Endometrial microvascular endothelial cells (primary cell): ENCODE results near the gene FAM200A. TPM values are rescaled to one million over a fixed set of nuclear protein-coding genes. Genes with fewer than 3 reads are reported as not detected.
"Not testable (repeated sequence)": the region's sequence is repeated elsewhere in the genome, so short reads cannot be mapped to it uniquely, and the experiment has no call there.

ENCODE experiments used
- in situ Hi-C: cut with HindIII; loops from 2 replicates; pipeline ENCODE4 v1.10.0; 2017; ENCODE audit warnings: low sequenced_read_pairs, low pct_unique_long_range_greater_than_20kb; ENCODE audit errors: inconsistent ontology term
- total RNA-seq: library from RNA; depleted of rRNA; stranded (reverse); fragments of >200 nt; gene quantifications from one replicate; pipeline ENCODE4 v1.2.3, GENCODE V29; 2015; ENCODE audit errors: inconsistent ontology term

The FAM200A gene
- 3.9 TPM for total RNA-seq

DNA sequence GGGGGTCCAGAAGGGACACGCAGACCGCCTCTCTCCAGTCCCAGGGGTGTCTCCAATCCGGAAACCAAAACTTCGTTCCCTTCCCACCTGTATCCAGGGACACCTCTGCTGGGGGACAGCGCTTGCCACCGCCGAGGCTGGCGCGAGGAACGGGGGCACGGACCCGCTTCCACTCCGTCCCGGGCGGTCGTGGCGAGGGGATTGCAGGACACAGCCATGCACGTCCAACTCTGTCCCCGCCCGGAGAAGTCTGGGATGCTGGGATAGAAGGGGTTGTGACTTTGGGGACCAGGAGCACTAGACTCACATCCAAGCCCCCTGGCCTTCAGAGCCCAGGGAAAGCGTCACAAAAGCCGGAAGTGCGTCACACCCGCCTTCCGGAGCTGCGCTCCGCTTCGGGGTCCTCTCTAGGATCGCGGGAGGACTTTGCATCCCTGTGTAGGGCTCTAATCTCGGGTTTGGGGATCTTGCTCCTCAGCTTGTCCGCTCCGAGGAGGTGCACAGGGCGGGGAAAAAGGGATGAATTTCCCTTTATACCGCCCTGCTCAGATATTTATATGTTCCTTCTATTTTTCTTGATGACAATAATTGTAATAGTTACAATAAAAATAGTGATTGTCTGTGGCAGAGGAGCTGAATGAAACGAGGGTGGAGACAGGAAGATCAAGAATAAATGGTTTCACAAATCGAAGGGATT, at the start of gene FAM200A:
Gene FAM200A (minus strand): TSS at position 348 of the 697 bp plus-strand sequence. CDS start 3,707 bp downstream, outside the sequence.
- in situ Hi-C loops, result no loop called here

DNA sequence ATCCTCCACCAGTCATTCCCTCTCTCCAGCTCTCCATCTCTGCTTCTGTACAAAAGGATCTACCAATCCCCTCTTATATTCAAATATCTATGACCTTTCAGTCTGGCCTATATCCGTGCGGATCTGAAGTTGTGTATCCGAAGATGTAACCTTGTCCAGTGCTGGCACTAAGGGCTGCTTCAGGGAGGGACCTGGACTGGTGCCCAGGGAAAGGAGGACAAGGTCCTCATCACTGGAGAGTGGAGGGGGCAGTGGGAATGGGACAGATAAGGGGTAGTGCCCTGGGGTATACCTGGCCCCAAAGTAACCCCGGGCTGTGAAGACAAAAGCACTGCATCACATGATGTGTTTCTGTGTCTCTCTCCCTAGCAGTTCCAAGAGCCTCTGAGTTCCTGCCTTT, 47.9 kb upstream of the FAM200A start:
- in situ Hi-C loops, result no loop called here

DNA sequence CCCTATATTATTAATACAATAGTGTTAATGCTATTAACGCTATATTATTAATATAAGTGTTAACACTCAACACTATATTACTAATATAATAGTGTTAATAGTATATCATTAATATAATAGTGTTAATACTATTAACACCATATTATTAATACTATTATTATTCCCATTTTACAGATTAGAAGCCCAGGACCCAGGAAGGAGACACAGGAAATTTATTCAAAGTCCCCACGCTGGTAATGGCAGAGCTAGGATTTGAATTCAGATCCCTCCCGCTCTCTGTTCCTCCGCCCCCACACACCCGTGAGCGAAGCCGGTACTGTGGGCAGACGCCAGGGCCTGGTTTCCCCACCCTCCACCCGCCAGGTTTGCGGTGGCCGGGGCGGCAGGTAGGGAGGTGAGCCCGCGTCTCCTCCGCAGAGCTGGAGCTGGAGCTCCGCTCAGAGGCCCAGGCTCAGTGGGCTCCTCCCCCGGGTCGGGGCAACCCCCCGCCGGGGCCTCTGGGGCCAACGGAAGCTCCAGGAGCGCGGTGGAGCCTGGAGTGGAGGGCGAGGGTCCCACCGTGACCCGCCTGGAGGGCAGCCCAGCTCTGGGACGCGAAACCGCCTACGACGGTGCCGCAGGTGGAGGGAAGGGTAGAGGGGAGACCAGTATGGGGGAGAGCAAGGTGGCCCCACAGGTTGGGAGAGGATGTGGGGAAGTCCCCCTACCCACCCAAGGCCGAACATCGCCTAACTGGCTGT, 46.0 kb upstream of the FAM200A start, which contains the start of gene TMEM225B:
Gene TMEM225B (plus strand): TSS at position 506 of the 740 bp plus-strand sequence. CDS start 6,122 bp downstream, outside the sequence.
- in situ Hi-C loops, result no loop called here

DNA sequence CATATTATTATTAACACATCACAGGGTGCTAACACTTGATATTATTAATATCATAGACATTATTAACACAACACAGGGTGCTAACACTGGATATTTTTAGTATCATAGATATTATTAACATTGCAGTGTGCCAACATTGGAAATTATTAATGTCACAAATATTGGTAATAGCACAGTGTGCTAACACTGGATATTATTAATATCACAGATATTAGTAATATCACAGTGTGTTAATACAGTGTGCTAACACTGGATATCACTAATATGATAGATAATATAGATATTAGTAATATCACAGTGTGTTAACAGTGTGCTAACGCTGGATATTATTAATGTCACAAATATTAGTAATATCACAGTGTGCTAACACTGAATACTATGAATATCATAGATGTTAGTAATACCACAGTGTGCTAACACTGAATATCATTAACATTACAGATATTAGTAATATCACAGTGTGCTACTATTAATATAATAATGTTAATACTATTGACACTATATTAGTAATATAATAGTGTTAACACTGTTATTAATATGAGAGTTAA, 44.6 kb upstream of the FAM200A start:
- in situ Hi-C loops, result no loop called here

DNA sequence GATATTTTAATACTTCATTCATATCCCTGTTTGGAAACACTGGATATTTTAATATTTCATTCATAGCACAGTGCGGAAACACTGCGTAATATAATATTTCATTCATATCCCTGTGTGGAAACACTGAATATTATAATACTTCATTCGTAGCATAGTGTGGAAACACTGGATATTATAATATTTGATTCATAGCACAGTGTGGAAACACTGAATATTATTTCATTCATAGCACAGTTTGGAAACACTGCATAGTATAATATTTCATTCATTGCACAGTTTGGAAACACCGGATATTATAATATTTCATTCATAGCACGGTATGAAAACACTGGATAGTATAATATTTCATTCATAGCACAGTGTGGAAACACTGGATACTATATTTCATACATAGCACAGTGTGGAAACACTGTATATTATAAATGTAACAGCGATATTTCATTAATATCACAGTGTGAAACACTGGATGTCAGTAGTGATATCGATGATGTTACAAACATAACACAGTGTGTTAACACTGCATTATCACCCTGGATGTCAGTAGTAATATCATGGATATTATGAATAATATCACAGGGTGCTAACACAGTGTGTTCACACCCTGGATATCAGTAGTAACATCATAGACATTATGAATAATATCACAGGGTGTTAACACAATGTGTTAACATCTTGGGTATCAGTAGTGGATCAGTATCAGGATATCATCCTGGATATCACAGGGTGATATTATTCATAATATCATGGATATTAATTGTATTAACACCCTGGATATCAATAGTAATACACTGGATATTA, 43.2 kb upstream of the FAM200A start:
- in situ Hi-C loops, result no loop called here

DNA sequence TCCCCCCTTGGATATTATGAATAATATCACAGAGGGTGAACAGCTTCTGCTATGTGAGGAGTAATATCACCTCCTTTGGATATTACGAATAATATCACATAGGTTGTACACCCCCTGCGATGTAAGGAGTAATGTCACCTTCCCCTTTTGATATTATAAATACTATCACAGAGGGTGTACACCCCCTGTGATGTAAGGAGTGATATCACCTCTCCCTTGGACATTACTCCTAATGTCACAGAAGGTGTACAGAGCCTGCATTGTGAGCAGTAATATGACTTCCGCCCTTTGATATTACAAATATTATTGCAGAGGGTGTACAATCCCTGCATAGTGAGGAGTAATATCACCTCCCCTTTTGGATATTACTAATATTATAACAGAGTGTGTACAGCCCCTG, 37.0 kb upstream of the FAM200A start:
- in situ Hi-C loops, result no loop called here

DNA sequence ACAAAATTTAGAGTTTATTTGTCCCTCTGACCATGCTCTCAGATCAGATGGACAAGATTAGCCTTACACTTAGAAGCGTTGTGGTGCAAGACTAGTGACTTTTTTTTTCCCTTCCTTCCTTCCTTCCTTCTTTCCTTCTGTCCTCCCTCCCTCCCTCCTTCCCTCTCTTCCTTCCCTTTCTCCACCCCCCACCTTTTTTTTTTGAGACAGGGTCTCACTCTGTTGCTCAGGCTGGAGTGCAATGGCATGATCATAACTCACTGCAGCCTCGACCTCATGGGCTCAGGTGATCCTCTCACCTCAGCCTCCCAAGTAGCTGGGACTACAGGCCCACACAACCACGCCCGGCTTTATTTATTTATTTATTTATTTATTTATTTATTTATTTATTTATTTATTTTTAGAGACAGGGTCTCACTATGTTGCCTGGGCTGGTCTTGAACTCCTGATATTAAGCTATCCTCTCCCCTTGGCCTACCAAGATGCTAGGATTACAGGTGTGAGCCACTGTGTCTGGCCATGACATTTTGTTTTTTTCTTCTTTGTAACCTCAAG, 28.9 kb upstream of the FAM200A start:
- in situ Hi-C loops, result not testable (repeated sequence)

DNA sequence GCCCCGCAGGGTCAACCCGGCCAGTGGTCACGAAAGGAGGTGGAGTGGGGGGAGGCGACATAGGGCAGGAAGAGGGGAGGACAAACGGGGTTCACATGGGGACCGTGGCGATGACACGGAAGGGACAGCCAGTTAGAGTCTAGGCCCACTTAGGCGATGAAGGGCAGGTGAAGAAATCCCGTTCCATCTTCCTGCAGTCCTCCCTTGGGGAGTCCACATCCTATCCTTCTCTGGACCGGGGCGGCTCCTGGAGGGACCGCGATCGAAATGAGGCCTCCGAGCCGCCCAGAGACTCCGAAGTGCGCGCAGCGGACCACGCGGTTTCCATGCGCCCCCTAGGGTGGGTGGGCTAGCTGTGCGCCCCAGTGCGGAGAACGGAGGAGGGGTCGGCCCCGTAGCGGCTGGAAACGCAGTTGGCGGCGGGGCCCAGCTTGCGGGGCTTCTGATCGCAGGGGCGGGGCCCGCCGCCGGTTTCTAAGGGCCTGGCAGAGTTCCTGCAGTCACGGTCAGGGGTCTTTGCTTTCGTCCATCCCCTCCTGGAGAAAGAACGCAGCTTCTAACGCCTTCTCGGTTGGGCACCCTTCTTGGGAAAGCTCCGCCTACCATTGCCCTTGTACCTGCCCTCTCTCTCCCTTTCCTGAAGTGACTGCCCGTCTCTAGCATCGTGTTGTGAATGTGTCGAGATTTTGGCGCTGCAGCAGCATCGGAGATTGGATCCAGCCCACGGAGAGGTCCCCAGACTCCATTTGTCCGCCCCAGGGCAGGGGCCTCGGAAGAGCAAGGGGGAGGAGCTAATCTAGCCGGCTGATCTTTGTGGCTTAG, 28.3 kb upstream of the FAM200A start:
- in situ Hi-C loops, result no loop called here

DNA sequence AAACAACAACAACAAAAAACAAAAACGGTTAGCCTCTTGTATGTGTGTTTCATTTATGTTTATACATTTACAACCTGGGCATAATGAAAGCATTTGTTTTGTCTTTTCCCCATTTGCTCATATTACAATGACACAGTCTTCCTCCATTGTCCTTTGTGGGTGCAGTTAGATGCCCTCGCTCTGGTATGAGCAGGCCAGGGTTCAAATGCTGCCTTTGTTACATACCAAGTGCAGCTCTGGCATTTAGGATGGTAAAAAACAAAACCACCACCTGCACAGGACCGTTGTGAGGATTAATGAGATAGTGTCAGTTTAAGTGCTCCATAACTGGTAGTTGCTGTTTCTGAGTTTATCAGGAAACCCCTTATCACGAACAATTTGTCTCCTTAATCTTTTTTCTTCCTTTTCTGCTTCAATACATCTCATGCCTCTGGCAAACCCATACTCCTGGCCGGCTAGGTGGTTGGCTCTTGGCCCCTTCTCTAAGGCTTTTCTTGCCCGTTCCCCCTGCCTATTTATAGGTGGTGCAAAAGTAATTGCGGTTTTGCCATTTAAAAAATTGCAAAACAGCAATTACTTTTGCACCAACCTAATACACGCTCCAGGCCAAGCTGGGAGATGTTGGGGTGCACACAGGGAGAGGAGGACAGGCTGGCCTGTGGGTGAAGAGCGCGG, 27.5 kb upstream of the FAM200A start:
- in situ Hi-C loops, result no loop called here

DNA sequence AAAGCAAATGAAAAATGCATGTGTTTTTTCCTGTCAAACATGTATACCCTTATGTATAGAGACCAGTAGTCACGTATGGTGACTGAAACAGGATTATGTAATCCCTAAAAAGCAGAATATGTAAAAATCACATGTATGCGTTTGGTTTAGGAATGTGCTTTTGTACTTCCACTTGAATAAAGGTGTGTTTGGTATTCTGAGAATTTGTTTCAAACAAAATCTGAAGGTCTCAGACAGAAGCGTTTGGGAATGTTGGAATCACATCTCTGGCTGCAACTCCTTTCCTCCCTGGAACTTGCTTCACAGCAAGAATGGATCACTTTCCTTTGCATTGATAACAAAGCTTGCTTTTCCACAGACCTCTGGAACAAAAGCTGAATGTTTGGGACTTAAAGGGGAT, 24.3 kb upstream of the FAM200A start:
- in situ Hi-C loops, result no loop called here

DNA sequence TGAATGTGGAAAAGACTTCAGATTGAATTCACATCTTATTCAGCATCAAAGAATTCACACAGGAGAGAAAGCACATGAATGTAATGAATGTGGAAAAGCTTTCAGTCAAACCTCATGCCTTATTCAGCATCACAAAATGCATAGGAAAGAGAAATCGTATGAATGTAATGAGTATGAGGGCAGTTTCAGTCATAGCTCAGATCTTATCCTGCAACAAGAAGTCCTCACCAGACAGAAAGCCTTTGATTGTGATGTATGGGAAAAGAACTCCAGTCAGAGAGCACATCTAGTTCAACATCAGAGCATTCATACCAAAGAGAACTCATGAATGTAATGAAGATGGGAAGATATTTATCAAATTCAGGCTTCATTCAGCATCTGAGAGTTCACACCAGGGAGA, 21.3 kb upstream of the FAM200A start:
- in situ Hi-C loops, result no loop called here

DNA sequence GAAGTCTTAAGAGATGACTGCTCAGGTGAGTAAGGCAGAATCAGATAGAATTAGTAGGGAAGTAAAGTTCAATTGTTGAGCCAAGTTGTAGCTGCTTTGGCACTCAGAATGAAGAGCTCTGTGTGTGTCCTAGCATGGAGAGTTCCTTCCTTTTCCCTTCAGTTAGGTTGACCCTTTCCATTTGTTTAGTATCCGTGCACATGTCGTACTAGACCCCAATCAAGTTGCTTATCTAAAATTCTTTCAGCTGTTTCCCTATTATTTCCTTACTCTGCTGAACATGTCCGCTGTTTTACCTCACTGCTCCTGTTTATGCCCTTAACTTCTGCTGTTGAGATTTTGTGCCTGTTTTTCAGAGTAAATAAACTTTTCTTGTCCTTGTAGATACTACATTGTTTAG, 19.9 kb upstream of the FAM200A start:
- in situ Hi-C loops, result no loop called here

DNA sequence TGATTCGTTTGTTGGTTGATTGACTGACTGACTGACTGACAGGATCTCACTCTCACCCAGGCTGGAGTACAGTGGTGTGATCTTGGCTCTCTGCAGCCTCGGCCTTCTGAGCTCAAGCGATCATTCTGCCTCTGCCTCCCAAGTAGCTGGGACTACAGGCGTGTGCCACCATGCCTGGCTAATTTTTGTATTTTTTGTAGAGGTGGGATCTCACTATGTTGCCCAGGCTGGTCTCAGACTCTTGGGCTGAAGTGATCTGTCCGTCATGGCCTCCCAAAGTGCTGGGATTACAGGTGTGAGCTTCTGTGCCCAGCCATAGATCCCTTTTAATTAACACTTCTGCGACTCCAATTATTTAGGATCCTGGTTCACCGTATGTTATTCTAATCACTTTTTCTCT, 16.9 kb upstream of the FAM200A start:
- in situ Hi-C loops, result not testable (repeated sequence)

DNA sequence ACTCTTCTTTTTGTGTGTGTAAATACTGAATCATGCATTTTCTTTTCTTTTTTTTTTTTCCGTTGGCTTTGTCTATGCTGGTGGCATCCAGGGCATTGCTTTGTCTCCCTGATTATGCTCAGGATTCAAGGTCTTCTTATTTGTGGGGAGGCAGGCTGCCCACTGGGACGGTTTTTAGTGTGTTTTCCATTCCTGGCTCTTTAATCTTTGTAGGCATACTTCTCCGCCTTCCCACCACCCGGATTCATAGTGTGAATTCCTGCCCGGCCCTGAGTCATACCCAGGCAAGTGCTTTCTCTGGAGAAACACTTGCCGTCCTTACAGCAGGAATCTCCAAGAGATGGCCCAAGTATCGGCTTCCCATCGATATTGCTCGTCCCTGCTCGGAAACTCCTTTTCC, 11.7 kb upstream of the FAM200A start:
- in situ Hi-C loops, result no loop called here

DNA sequence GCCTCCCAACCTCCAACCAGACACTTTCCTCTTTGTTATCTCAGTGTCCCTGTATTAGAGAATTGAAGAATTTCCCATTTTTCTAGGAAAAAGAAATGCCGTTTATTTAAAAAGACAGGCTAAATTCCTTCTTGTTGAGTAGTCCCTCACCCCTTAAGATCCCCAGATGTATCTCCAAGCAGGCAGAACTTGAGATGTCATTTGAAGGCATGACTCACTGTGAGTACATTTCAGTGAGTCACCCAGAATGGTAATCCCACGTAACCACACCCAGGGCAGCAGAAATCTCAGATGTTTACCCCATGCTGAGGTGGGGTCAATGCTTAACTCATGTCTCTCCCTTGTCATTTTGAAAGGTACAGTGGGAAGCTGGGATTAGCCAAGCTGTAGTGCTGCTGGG, 10.9 kb upstream of the FAM200A start:
- in situ Hi-C loops, result no loop called here

DNA sequence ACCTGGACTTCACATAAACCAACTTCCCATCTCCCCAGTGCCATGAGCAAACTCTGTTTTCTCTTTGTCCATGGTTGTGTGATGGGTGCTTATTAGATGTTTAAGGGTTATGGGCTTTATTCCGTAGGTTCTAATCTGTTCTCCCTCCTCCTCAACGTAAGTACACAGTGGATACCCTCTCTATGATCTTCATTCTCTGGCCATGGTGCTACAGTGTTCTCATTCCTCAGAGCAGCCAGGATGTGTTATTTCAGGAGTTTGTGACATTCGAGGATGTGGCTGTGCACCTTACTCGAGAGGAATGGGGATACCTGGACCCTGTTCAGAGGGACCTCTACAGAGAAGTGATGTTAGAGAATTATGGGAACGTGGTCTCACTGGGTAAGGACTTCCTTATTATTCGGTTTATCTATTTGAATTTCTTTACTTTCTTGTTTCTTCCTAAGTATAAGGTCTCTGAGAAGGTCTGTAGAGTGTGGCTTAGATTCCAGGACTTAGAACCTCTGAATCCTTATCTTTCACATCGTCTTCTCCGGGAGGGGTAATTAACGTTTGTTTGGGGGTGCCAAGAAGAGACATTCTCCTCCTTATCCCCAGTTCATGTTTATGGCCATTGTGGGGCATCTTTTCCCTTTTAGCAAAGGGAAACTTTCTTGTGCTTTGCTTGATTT, 10.3 kb upstream of the FAM200A start:
- in situ Hi-C loops, result no loop called here

DNA sequence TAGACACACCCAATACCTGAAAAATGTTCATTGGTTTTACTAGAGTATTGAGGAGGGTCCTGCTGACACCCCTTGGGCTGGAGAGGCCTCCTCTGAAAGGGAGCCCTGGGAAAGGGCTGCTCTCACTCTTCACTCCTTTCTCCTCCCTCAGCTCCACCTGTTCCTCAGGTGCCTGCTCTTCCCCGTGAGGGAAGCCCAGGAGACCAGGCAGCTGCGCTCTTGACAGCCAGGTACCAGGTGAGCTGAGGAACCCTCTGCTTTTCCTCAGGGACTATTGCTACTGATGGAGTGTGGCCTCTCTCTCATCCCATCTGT, 9.8 kb upstream of the FAM200A start:
- in situ Hi-C loops, result no loop called here
